22Rv1 (cell line): Measurements from ENCODE around the gene VPS8.
"Not testable (repeated sequence)": the region's sequence is repeated elsewhere in the genome, so short reads cannot be mapped to it uniquely, and the experiment has no call there.

Experiments used
- H3K27ac ChIP-seq: fragments of 450-650 bp; 2 replicates; pipeline ENCODE4 v1.5.1; 2017
- ZFX ChIP-seq: fragments of 450-650 bp; IDR thresholded peaks from 2 replicates; pipeline ENCODE4 v1.6.1; 2017; ENCODE audit warnings: antibody characterized with exemption, borderline replicate concordance
- TF ChIP-seq, protein P1 (sequence below): fragments of 450-650 bp; IDR thresholded peaks from 2 replicates; pipeline ENCODE4 v1.5.1; 2017; ENCODE audit warnings: mild to moderate bottlenecking

VPS8 gene

DNA sequence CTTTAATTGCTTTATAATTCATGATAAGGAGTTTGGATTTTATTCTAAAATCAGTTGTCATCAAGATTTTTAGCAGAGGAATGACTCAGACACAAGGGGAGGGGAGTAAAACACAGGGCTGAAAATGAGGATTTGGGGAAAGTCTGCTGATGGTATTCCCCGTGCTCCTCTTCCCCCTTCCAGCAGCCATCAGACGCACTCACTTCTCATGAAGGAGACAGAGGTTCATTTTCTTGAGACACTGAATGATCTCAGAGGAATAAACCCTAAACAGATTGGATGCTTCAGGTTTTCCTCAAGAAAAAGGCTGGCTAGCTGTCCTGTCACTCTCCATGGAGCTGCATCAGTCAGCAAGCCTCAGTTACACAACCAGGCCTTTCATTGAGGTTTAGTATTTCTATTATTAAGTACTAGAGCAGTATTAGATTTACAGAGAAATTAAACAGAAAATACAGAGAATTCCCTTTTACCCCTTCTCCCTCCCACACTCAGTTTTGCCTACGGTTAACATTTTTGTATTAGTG is 174.5 kb downstream of the VPS8 start:
- TF ChIP-seq, protein P1, sequence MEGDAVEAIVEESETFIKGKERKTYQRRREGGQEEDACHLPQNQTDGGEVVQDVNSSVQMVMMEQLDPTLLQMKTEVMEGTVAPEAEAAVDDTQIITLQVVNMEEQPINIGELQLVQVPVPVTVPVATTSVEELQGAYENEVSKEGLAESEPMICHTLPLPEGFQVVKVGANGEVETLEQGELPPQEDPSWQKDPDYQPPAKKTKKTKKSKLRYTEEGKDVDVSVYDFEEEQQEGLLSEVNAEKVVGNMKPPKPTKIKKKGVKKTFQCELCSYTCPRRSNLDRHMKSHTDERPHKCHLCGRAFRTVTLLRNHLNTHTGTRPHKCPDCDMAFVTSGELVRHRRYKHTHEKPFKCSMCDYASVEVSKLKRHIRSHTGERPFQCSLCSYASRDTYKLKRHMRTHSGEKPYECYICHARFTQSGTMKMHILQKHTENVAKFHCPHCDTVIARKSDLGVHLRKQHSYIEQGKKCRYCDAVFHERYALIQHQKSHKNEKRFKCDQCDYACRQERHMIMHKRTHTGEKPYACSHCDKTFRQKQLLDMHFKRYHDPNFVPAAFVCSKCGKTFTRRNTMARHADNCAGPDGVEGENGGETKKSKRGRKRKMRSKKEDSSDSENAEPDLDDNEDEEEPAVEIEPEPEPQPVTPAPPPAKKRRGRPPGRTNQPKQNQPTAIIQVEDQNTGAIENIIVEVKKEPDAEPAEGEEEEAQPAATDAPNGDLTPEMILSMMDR = no peak
- no peak for TF ChIP-seq ZFX
- no peak overlapping the region for H3K27ac ChIP-seq

DNA sequence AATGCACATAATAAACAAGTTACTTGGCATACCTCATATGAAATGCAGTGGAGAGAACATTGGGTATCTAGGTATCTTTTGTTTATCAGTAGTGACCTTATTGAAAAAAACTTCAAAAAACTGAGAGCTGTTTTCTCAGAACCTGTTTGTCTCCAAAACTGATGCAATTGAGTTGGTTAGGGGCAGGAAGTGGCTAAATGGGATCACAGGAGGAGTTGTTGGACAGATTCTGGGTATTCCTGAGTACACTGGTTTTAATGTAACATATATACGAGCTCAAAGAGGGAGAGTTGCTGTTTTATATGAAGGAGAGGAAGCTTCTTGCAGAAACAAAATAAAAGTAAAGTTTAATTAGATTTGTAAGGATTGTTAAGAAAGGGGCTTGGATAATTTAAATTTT is 181.4 kb downstream of the VPS8 start:
- TF ChIP-seq ZFX = no peak
- TF ChIP-seq, protein P1 = no peak
- no peak overlapping the region for H3K27ac ChIP-seq

DNA sequence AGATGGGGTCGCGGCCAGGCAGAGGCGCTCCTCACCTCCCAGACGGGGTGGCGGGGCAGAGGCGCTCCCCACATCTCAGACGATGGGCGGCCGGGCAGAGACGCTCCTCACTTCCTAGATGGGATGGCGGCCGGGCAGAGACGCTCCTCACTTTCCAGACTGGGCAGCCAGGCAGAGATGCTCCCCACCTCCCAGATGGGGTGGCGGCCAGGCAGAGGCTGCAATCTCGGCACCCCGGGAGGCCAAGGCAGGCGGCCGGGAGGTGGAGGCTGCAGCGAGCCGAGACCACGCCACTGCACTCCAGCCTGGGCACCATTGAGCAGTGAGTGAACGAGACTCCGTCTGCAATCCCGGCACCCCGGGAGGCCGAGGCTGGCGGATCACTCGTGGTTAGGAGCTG is 191.9 kb downstream of the VPS8 start:
- not testable (repeated sequence) for H3K27ac ChIP-seq

DNA sequence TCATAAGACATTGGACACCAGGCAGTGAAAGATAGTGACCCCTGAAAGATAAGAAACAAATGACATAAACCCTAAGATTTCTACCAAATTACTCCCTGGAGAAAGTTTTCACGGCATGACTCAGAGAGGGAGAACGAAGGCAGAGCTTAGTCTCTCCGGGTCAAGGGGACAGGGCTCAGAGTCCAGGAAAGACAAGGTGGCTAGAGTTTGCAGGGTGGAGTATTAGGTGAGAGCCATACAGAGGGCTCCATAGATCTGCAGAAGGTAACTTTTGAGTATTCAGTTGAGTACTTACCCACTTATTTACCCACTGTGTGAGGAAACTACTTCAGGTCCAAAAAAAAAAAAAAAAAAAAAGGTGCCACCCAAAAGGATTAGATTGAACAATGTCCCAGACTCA is 197.7 kb downstream of the VPS8 start:
- H3K27ac ChIP-seq = no peak overlapping the region

DNA sequence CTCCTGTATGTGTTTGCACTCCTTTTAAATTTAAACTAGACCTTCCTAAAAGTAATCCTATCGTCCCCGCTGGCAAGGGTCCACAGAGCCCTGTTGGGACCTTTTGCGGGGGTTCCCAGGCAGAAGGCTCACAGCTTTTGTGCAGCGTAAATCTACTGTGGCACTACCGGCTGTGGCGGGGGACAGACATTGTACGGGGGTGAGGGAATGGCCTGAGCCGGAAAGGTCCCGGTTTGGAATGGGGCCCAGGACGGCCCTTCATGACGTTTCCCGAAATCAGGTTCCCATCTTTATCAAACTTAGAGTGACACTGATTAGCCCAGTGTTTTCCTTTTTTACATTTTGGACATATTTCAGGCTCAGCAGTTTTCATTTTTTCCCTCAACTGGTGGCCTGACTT is 205.6 kb downstream of the VPS8 start:
- H3K27ac ChIP-seq = not testable (repeated sequence)

More for the DNA sequence above, 197.7 kb downstream of the VPS8 start:
- no peak for TF ChIP-seq ZFX
- TF ChIP-seq, protein P1 = no peak

DNA sequence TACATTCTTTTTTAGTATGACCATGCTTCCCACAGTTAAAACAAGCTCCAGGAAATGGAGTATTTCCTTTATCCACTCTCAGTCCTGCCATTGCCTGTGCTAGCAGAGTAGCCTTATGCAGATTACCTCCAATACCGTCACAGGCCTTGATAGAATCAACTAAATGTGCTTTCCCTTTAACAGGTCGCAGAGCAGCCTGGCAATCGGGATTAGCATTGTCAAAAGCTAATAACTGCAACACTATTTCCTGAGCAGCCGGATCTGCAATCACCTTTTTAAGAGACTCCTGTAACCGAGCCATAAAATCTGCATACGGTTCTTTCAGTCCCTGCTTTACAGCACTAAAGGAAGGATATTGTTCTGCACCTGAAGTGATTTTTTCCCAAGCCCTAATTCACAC is 206.0 kb downstream of the VPS8 start:
- H3K27ac ChIP-seq = not testable (repeated sequence)

DNA sequence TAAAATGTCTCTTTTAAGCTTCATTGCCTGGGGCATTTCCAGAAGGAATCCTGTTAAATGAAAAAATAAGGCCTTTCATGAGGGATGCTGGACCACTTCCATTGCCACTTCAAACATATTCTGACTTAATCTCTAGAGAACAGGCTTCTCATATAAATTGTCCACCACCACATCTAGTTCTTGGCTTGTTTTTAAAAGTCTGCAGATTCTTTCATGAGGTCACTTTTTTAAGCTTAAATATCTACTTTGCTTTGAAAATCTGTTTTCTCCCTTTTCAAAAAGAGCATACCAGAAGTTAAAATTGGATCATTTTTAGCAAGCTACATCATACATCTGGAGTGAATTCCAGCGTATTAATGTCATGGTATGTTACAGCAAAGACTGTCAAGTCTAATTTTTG is 209.3 kb downstream of the VPS8 start:
- TF ChIP-seq, protein P1 = no peak
- TF ChIP-seq ZFX = no peak
- H3K27ac ChIP-seq = no peak overlapping the region

DNA sequence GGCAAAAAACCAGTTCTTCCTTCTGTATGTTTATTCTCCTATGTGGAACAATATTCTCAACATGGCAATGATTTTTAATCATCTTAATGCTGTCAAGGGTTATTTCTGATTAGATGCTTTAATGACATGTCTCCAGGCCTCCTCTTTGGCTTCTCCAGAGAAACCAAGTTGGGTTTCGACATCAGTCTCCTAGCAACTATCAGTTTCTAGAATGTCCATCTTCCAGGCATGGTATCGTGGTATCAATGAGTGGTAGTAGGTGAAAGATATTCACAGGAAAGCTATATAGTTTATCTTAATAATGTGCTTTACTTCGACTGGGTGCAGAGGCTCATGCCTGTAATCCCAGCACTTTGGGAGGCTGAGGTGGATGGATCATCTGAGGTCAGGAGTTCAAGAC is 212.4 kb downstream of the VPS8 start:
- H3K27ac ChIP-seq = no peak overlapping the region
- TF ChIP-seq ZFX = no peak
- TF ChIP-seq, protein P1 = no peak

DNA sequence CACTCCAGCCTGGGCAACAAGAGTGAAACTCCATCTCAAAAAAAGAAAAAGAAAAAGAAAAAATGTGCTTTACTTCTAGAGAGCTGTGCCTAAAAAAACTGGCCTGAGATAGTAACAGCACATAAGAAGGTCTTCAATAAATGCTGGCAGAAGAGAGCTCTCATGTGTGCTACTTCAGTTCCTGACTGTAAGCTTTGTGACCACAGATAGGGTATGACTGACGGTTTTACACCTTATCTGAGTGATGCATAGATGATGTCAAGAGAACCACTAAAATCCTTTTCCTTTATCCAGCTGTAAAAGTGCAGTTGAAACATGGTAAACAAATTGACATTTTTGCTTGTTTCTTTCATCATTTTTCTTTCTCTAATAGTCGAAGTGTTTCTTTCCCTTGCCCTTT is 213.0 kb downstream of the VPS8 start:
- no peak overlapping the region for H3K27ac ChIP-seq
- TF ChIP-seq ZFX = no peak
- TF ChIP-seq, protein P1 = no peak
